Activated CD8-positive, alpha-beta memory T cell treated with anti-CD3 and anti-CD28 coated beads for 1 hour (primary cell): ENCODE measurements around the gene DIRAS1.
"Not testable (repeated sequence)": the region's sequence is repeated elsewhere in the genome, so short reads cannot be mapped to it uniquely, and the experiment has no call there.

ENCODE experiments used
- DNase-seq, 2 donors: peaks; one replicate each; pipeline ENCODE4 v3.0.0-alpha.2; 2020; ENCODE audit warnings: low read depth in 1 of 2; ENCODE audit errors: extremely low read depth in 1 of 2

The DIRAS1 gene

GRCh38 chr19:2679439-2679838, 41.7 kb downstream of the DIRAS1 start:
- DNase-seq: no peak

- DNase-seq: not testable (repeated sequence)
Observed at GRCh38 chr19:2678948-2679347, 42.2 kb downstream of the DIRAS1 start.

GRCh38 chr19:2678044-2678671, 43.0 kb downstream of the DIRAS1 start:
- no peak for DNase-seq

- no peak for DNase-seq
Observed at GRCh38 chr19:2676823-2677222, 44.3 kb downstream of the DIRAS1 start.

GRCh38 chr19:2675892-2676291, 45.3 kb downstream of the DIRAS1 start:
- DNase-seq: no peak

GRCh38 chr19:2670217-2670616, 51.0 kb downstream of the DIRAS1 start:
- DNase-seq: no peak

GRCh38 chr19:2668175-2668763, 52.9 kb downstream of the DIRAS1 start:
- no peak for DNase-seq

GRCh38 chr19:2667349-2667748, 53.8 kb downstream of the DIRAS1 start:
- DNase-seq: not testable (repeated sequence)

- DNase-seq: no peak
Observed at GRCh38 chr19:2666344-2666994, 54.7 kb downstream of the DIRAS1 start.

GRCh38 chr19:2665103-2665502, 56.1 kb downstream of the DIRAS1 start:
- no peak for DNase-seq
